GM12891 (cell line): ENCODE measurements around the gene IL18BP. TPM values are rescaled to one million over a fixed set of nuclear protein-coding genes. Genes with fewer than 3 reads are reported as not detected.

Experiments
- DNase-seq: peaks from one replicate; pipeline ENCODE4 v3.0.0; 2011; ENCODE audit warnings: low spot score; ENCODE audit not compliant: insufficient read length
- FAIRE-seq: peaks from 2 replicates; lab custom pipeline; 2011; peaks lifted over from hg19 to GRCh38; lab: Jason Lieb, UNC
- PAX5 ChIP-seq: IDR thresholded peaks from 2 replicates; pipeline ENCODE4 v1.6.1; 2011; ENCODE audit warnings: low read length, moderate library complexity, mild to moderate bottlenecking; ENCODE audit not compliant: insufficient read depth, severe bottlenecking
- POLR2A ChIP-seq: IDR thresholded peaks from 2 replicates; pipeline ENCODE4 v1.6.1; 2011; ENCODE audit warnings: low read depth, low read length, control low read depth
- POLR2AphosphoS5 ChIP-seq: IDR thresholded peaks from 2 replicates; pipeline ENCODE4 v1.6.1; 2011; ENCODE audit warnings: low read depth, low read length, control low read depth
- POU2F2 ChIP-seq: IDR thresholded peaks from 2 replicates; pipeline ENCODE4 v1.6.1; 2011; ENCODE audit warnings: low read depth, mild to moderate bottlenecking, control low read depth, low read length, moderate library complexity
- SPI1 ChIP-seq: IDR thresholded peaks from 2 replicates; pipeline ENCODE4 v1.6.1; 2011; ENCODE audit warnings: low read depth, low read length, control low read depth
- TAF1 ChIP-seq: IDR thresholded peaks from 2 replicates; pipeline ENCODE4 v1.6.1; 2011; ENCODE audit warnings: low read depth, low read length, control low read depth
- polyA plus RNA-seq: library from polyadenylated mRNA; unstranded; fragments of >200 nt; gene quantifications from one replicate; pipeline ENCODE4 v1.2.1, GENCODE V29; 2012; ENCODE audit warnings: low read depth, missing spikeins, inconsistent platforms; ENCODE audit not compliant: missing spikeins

Gene IL18BP
- 8.5 TPM for polyA plus RNA-seq

DNA sequence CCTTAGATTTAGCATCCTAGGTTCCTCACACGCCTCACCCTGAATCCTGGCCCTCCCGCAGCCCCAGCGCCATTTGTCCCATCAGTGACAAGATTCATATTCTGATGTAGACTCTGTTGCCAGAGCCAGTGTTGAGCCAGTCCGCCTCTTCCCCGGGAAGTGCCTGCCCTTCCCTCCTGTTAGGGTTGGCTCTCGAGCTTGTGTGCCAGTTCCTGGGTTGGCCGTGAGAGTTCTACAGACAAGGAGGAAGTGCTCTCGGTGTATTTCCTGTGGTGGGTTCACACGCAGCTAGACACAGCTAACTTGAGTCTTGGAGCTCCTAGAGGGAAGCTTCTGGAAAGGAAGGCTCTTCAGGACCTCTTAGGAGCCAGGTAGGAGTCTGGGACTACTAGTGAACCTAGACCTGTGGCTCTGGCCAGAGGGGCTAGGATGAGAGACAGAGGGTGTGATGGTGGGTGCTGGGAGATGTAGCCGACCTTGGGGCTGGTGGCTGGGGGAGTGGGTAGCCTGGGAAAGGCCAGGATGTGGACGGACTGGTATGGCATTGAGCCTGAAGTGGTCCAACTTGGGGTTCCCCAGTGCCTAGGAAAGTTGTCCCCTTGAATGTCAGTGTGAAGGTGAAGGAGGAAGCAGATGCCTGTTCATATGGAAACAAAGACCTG lies at the start of gene IL18BP:
IL18BP (plus strand) TSS at position 261 of the 662 bp plus-strand sequence. CDS start 1,076 bp downstream, outside the sequence.
- DNase-seq, result peak; percentile 58
- no peak for TF ChIP-seq PAX5
- no peak for TF ChIP-seq POLR2AphosphoS5
- TF ChIP-seq SPI1, result peak; percentile 89
- FAIRE-seq, result peak; percentile 33

DNA sequence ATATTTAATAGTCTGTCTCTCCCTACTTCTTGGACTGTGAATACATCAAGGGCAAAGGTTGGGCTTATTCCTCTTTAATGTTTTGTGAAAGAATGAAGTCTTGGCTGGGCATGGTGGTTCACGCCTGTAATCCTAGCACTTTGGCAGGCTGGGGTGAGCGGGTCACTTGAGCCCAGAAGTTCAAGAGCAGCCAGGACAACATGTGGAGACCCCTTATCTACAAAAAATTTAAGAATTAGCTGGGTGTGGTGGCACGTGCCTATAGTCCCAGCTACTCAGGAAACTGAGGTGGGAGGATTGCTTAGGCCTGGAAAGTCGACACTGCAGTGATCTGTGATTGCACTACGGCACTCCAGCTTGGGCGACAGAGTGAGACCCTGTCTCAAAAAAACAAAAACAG lies 49.7 kb upstream of the IL18BP start:
- DNase-seq (no peak), FAIRE-seq (no peak)
- TF ChIP-seq POLR2AphosphoS5 (no peak), SPI1 (no peak), TAF1 (no peak), POU2F2 (no peak), POLR2A (no peak), PAX5 (no peak)

DNA sequence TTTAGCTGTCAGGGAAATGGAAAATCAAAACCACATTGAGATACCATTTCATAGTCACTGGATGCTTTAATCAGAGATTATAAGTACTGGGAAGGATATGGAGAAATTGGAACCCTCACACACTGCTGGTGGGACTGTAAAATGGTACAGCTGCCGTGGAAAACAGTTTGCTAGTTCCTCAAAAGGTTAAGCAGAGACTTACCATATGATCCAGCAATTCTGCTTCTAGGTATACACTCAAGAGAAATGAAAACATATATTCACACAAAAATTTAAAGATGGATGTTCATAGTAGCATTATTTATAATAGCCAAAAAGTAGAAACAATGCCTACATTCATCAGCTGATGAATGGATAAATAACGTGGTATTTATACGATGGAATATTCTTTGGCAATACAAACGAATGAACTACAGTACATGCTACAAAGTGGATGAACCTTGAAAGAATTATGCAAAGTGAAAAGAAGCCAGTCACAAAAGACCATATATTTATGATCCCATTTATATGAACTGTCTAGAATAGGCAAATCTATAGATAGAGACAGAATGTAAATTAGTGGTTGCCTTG lies 46.9 kb upstream of the IL18BP start:
- no peak for FAIRE-seq
- no peak for DNase-seq
- TF ChIP-seq POLR2AphosphoS5, result no peak
- no peak for TF ChIP-seq SPI1
- no peak for TF ChIP-seq PAX5
- TF ChIP-seq POU2F2, result no peak
- TF ChIP-seq TAF1, result no peak
- TF ChIP-seq POLR2A, result no peak

DNA sequence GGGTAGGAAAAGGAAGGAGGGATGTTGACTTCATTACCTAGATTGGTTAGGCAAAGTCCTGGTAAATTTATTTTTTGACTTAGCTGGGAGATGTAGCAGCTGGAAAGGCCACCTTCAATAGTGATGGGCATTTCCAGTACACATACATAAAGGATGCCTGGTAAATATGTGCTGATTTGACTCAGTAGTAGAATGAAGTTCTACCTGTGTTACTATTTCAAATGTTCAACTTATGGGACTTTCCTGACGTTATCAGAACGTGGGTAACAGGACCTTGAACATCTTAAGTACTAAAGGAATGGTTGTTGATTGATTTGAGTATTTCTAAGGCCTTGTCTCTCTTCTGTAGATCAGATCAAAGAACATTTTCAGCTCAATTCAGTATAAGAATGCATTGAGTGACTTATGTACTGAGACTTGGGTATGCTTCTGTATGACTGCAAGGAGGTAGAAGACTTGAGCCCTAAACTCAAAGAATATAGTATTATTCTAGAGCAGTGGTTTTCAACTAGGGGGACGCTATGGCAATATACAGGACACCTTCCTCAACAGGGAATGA lies 42.7 kb upstream of the IL18BP start:
- no peak for DNase-seq
- no peak for FAIRE-seq
- TF ChIP-seq TAF1 (no peak), POLR2AphosphoS5 (no peak), SPI1 (no peak), POLR2A (no peak), PAX5 (no peak), POU2F2 (no peak)

DNA sequence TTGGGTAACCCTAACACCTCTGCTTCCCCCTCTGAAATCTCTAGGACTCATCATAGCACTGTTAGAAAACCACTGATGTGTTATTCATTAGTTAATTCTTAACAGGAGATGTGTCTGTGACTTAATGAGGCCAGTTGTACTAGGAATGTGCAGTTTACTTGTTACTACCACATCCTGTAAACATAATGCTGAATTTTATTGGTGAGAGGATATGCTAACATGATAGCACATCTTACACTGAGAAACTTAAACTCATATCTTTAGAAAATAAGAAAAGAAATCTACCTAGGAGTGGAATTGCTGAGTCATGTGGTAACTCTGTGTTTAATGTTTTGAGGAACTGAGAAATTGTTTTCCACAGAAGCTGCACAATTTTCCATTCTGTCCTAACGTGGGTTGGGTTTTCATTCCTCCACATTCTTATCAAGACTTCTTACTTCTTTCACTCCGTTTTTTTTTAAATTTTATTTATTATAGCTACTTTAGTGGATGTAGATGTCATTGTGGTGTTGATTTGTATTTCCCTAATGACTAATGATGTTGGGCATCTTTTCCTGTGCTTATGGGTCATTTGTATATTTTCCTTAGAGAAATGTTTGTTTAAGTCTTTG lies 36.2 kb upstream of the IL18BP start:
- TF ChIP-seq POLR2A (no peak), SPI1 (peak; percentile 97)
- DNase-seq, result peak; percentile 17
- peak; percentile 62 for FAIRE-seq

DNA sequence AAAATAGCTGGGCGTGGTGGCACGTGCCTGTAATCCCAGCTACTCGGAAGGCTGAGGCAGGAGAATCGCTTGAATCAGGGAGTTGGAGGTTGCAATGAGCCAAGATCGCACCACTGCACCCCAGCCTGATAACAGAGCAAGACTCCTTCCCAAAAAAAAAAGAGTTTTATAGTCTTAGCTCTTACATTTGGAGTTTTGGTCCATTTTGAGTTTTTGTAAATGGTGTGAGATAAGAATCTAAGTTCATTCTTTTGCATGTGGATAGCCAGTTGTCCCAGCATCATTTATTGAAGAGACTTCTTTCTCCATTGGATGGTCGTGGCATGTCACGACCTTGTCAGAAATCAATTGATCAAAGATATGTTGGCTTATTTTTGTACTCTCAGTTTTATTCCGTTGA lies 35.2 kb upstream of the IL18BP start:
- TF ChIP-seq PAX5 (no peak), POLR2A (no peak), POU2F2 (no peak), TAF1 (no peak), POLR2AphosphoS5 (no peak), SPI1 (no peak)
- no peak for FAIRE-seq
- no peak for DNase-seq

DNA sequence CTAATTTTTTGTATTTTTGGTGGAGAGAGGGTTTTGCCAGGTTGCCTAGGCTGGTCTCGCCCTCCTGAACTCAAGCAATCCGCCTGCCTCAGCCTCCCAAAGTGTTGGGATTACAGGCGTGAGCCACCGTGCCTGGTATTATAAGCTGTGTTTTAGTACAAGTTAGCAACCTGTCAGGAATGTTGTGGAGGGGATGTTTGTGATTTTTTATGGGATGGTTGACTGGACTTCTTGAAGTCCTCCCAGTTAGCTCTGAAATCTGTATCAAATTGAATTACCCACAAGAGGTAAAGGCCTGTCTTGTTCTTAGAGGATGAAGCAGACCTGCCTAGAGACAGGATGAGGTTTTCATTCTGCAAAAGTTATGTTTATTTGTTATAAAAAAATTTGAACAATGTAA lies 34.1 kb upstream of the IL18BP start:
- TF ChIP-seq POU2F2 (no peak), POLR2AphosphoS5 (no peak), SPI1 (no peak), PAX5 (no peak), POLR2A (no peak)
- DNase-seq, result no peak
- no peak for FAIRE-seq

DNA sequence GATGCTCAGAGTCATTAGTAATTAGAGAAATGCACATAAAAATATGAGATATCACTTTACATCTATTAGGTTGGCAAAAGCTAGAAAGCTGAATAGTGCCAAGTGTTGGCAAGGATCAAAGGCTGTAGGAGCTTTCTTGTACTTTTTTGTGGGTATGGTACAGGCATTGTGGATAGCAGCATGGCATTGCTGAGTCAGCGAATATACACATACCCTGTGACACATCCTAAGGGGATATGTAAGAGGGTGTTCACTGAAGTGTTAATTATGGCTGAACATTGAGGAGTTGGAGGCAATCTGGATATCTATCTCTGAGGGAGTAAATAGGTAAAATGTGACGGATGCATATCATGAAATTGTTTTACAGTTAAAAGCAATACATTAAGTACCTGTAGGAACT lies 27.0 kb upstream of the IL18BP start:
- FAIRE-seq, result peak; percentile 81
- TF ChIP-seq POU2F2, result no peak
- TF ChIP-seq SPI1, result no peak
- TF ChIP-seq POLR2A, result no peak
- TF ChIP-seq PAX5, result no peak
- no peak for TF ChIP-seq TAF1
- no peak for TF ChIP-seq POLR2AphosphoS5

DNA sequence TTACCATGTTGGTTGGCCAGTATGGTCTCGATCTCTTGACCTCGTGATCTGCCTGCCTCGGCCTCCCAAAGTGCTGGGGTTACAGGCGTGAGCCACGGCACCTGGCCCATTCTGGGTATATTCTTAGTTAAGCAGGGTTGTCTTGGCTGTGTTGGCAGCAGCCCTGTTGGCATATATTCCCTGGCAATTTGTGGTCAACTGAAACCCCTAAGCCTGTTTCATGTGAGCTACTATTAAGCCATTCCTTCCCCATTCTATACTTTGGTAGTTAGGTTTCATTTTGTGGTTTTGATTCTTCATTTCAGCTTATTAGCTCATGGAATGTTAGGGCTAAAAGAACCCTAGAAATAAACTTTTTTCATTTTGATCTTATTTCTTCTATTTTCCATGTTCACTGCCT lies 22.2 kb upstream of the IL18BP start:
- TF ChIP-seq TAF1 (no peak), SPI1 (no peak), POLR2AphosphoS5 (no peak), POLR2A (no peak), POU2F2 (no peak), PAX5 (no peak)
- DNase-seq (no peak), FAIRE-seq (no peak)

More for the DNA sequence above, 27.0 kb upstream of the IL18BP start:
- no peak for DNase-seq
